HG03342 (cell line): Measurements from ENCODE around the gene LRRC37B.
"Not testable (repeated sequence)": the region's sequence is repeated elsewhere in the genome, so short reads cannot be mapped to it uniquely, and the experiment has no call there.

Experiments
- ATAC-seq: cut with Tn5 transposase; IDR thresholded peaks from one replicate; pipeline ENCODE4 v1.9.1; 2021; ENCODE audit warnings: mild to moderate bottlenecking, moderate library complexity; ENCODE audit not compliant: unreplicated experiment

Gene LRRC37B

DNA sequence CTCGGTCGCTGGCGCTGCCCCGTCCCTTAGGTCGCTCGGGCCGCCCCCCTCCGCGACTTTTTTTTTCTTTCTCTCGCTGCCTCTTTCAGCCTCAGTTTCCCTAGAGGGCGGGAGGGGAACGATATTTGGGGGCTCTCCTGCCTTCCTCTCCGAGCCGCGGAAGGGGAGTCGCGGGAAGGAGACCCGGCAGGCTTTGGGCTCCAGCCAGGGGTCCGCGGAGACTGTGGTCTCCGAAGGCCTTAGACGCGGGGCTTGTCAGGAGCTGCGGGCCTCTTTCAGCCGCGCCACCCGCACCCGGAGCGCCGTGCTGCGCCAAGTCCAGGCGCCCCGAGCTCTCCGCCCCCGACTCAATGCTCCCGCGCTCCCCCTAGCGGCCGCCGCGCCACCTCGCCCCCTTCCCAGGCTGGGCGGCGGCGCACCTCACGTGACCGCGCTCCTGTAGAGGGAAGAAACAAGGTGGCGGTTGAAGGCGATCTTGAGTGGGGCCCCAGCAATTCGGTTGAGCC lies at the start of gene LRRC37B:
LRRC37B (plus strand) TSS at position 427 of the 506 bp plus-strand sequence. CDS start 14,010 bp downstream, outside the sequence.
- ATAC-seq = peak; percentile 80

- ATAC-seq = not testable (repeated sequence)
Observed at GRCh38 chr17:31964131-31964530, 43.1 kb upstream of the LRRC37B start.

- no peak for ATAC-seq
Observed at GRCh38 chr17:31967648-31968047, 39.5 kb upstream of the LRRC37B start.

- ATAC-seq = not testable (repeated sequence)
Observed at GRCh38 chr17:31970416-31970815, 36.8 kb upstream of the LRRC37B start.

GRCh38 chr17:31974269-31975071 lies 32.7 kb upstream of the LRRC37B start:
- ATAC-seq = not testable (repeated sequence)

DNA sequence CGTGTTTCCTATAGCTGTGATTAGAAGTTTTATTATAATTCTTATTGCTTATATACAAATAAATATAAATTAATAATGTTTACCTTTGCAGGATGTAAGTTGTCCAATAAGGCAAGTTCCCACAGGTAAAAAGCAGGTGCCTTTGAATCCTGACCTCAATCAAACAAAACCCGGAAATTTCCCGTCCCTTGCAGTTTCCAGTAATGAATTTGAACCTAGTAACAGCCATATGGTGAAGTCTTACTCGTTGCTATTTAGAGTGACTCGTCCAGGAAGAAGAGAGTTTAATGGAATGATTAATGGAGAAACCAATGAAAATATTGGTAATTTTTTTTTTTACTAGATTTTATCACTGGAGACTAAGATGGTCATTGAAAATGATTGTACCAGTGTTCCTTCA lies 31.8 kb upstream of the LRRC37B start:
- ATAC-seq = not testable (repeated sequence)

GRCh38 chr17:31991821-31992220 lies 15.4 kb upstream of the LRRC37B start:
- not testable (repeated sequence) for ATAC-seq

DNA sequence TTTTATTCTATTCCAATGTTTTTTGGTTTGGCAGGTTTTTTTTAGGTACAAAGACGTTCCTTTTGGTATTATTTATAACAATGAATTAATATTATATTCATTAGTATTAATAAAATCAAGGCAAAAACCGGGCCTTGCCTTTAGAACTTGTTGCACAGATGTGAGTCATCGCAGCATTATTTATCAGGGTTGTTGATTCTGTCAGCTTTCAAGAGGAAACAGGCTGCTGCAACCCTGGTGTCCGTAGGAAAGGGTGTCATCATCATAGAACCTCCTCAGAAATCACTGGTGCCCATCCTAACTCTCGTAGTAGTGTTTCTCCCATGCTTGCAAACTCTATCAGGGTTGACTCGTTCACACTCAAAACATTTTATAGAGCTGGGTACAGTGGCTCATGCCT lies 10.2 kb upstream of the LRRC37B start:
- no peak for ATAC-seq

DNA sequence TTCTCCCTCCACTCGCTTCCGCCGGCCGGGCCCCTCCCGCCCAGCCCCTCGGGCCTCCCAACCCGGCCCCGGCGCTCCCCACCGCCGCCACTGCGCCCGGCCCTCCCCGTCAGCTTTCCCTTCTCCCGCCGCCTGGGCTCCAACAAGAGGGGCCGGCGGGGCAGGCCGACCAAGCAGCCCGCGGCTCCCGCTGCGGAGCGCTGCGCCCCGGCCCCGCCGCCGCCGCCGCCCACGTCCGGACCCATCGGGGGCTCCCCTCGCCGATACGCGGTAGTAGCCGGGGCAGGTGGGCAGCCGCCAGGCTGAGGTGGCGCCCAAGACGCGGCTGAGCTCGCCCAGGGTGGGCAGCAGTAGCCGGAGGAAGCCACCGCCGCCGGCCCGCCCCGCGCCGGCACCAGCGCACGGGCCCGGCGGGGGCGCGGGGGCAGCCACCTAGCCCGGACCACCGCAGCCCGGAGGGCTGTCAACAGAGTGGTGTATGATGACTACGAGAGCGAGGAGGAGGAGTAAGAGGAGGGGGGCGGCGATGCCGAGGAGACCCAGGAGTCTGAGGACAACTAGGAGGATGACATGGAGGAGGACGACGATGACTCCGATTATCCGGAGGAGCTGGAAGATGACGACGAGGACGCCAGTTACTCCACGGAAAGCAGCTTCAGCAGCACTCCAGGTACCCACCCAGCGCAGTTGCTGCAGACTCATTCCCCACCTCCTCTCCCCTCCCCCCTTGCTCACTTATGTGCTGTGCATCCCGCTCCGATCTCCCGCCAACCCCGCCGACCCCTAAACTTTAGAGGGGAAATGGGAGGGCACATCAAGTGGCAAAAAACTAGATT lies 498 bp downstream of the LRRC37B start:
- peak; percentile 38 for ATAC-seq

DNA sequence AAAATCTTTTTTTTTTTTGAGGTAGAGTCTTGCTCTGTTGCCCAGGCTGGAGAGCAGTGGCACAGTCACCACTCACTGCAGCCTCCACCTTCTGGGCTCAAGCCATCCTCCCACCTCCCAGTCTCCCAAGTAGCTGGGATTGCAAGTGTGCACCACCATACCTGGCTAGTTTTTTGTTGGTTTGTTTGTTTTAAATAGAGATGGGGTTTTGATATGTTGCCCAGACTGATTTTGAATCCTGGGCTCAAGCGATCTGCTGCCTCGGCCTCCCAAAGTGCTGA lies 2.0 kb downstream of the LRRC37B start:
- no peak for ATAC-seq

- no peak for ATAC-seq
Observed at GRCh38 chr17:32010114-32010513, 2.9 kb downstream of the LRRC37B start.

- ATAC-seq = no peak
Observed at GRCh38 chr17:32015245-32016013, 8.2 kb downstream of the LRRC37B start.

DNA sequence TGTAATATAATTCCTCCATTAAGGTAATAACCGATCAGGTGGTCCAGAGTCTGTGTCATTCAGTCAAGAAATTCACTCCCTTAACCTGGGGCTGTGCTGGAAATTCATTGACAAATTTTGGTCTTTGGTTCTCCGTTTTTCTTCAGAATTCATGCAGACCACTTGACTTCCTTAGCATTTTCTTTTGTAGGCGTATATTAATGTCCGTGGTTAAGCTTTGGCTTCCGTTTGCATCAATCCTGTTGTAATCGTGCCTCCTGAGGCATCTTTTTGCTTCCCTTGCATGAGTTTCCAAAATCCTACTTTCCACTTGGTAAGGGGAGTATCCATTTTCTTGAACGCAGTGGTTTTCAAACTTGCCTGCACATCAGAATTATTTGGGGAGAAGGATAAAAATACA lies 9.0 kb downstream of the LRRC37B start:
- ATAC-seq = no peak

DNA sequence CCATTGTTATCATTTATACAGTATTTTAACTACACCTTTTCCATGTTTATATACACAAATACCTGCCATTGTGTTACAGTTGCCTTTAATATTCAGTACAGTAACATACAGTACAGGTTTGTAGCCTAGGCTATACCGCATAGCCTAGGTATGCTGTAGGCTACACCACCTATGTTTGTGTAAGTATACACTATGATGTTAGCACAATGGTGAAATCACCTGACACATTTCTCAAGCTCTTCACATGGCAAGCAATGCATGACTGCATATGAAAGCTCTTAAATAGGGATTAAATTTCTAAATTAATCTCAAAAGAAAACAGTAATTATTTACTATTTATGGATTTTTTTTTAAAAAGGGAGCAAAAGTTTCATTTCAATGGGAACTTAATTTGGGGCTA lies 12.0 kb downstream of the LRRC37B start:
- ATAC-seq = no peak

DNA sequence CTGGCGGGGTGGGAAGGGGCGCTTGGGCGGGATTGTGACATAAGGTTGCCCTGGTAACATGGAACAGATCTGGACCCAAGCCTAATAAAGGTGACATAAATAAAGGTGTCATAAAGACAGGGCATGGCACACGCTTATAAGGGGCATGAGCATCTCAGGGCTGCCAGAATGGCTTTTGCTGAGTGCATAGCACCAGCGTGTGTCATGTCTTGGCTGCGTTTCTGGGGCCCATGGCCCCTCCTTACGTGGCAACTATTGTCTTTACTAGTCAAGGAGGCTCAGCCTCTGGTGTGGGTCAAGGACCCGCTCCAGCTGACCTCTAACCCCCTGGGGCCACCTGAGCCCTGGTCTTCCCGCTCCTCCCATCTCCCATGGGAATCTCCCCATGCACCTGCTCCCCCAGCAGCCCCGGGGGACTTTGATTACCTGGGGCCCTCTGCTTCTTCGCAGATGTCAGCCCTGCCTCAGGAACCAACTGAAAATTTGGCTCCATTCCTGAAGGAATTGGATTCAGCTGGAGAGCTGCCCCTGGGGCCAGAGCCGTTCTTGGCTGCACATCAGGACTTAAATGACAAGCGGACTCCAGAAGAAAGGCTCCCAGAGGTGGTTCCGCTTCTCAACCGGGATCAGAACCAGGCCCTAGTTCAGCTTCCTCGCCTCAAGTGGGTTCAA lies 13.9 kb downstream of the LRRC37B start:
- ATAC-seq = no peak

DNA sequence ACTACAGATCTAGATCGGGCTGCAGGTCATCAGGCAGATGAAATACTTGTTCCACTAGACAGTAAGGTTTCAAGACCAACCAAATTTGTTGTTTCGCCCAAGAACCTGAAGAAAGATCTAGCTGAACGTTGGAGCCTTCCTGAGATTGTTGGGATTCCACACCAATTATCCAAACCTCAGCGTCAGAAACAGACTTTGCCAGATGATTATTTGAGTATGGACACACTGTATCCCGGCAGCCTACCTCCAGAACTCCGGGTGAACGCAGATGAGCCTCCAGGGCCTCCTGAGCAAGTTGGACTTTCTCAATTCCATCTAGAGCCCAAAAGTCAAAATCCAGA lies 14.4 kb downstream of the LRRC37B start:
- ATAC-seq = no peak

DNA sequence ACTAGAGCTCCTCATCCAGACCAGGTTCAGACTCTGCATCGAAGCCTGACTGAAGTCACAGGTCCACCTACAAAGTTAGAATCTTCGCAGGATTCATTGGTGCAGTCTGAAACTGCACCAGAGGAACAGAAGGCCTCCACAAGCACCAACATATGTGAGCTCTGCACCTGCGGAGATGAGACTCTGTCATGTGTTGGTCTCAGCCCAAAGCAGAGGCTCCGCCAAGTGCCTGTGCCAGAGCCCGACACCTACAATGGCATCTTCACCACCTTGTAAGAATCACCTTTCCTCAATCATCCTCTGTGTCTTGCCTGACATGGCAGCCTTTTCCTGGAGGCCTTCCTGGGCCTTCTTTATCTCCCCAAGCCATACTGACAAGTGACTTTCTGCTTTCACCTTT lies 15.4 kb downstream of the LRRC37B start:
- ATAC-seq = not testable (repeated sequence)

GRCh38 chr17:32027271-32027670 lies 20.1 kb downstream of the LRRC37B start:
- not testable (repeated sequence) for ATAC-seq

- ATAC-seq = no peak
Observed at GRCh38 chr17:32033223-32033622, 26.0 kb downstream of the LRRC37B start.

DNA sequence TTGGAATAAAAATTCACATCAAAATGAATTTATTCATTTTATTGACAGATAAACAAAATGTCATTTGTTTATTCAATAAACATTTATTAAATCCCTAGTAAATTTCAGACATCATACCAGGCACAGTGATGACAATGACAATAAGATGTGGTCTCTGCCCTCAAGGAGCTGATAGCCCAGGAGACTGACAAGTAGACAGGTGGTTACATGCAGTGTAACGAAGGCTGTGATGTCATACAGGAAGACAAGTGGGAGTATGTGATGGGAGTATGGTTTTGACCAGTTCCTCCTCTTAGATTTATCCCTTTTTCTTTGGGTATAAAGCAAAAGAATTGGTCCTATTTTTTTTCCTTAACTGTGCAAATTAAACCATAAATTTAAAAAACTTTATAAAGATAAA lies 26.6 kb downstream of the LRRC37B start:
- not testable (repeated sequence) for ATAC-seq

DNA sequence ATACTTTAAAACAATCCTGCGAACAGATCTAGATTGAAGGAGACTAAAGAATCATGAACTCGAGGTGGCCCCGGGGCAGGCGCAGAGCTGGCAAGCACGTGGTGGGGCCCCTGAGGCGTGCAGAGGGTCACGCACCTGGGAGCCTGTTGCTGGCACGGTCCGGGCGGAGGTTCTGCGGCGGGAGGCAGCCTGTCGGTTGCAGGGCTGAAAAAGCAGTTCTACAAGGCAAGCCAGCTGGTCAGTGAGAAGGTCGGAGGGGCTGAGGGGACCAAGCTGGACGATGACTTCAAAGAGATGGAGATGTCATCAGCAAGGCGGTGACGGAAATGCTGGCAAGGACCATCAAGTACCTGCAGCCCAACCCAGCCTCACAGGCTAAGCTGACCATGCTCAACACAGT lies 33.1 kb downstream of the LRRC37B start:
- not testable (repeated sequence) for ATAC-seq
